Bronchial smooth muscle cell (primary cell): ENCODE results near the gene DLEC1. TPM values are rescaled to one million over a fixed set of nuclear protein-coding genes. Genes with fewer than 3 reads are reported as not detected.

Experiments used
- total RNA-seq: library from RNA; depleted of rRNA; stranded (reverse); fragments of >200 nt; gene quantifications from 2 replicates; pipeline ENCODE4 v1.2.1, GENCODE V29; 2014

The DLEC1 gene, protein sequence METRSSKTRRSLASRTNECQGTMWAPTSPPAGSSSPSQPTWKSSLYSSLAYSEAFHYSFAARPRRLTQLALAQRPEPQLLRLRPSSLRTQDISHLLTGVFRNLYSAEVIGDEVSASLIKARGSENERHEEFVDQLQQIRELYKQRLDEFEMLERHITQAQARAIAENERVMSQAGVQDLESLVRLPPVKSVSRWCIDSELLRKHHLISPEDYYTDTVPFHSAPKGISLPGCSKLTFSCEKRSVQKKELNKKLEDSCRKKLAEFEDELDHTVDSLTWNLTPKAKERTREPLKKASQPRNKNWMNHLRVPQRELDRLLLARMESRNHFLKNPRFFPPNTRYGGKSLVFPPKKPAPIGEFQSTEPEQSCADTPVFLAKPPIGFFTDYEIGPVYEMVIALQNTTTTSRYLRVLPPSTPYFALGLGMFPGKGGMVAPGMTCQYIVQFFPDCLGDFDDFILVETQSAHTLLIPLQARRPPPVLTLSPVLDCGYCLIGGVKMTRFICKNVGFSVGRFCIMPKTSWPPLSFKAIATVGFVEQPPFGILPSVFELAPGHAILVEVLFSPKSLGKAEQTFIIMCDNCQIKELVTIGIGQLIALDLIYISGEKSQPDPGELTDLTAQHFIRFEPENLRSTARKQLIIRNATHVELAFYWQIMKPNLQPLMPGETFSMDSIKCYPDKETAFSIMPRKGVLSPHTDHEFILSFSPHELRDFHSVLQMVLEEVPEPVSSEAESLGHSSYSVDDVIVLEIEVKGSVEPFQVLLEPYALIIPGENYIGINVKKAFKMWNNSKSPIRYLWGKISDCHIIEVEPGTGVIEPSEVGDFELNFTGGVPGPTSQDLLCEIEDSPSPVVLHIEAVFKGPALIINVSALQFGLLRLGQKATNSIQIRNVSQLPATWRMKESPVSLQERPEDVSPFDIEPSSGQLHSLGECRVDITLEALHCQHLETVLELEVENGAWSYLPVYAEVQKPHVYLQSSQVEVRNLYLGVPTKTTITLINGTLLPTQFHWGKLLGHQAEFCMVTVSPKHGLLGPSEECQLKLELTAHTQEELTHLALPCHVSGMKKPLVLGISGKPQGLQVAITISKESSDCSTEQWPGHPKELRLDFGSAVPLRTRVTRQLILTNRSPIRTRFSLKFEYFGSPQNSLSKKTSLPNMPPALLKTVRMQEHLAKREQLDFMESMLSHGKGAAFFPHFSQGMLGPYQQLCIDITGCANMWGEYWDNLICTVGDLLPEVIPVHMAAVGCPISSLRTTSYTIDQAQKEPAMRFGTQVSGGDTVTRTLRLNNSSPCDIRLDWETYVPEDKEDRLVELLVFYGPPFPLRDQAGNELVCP (N-terminal part only)
- 0.09 and 0.16 TPM in 2 replicates for total RNA-seq

GRCh38 chr3:38039101-38039898 lies at the start of gene DLEC1:
Gene DLEC1, plus strand, starts transcription at chr3:38039208. Its CDS starts 18 bp downstream, at chr3:38039226.

GRCh38 chr3:37990527-37990926 lies 48.5 kb upstream of the DLEC1 start, which contains the start of gene VILL:
Gene VILL, plus strand, starts transcription at chr3:37990786. Its CDS starts 2,887 bp downstream, at chr3:37993673.

GRCh38 chr3:38029400-38030125 lies 9.4 kb upstream of the DLEC1 start, which contains the start of gene PLCD1:
Gene PLCD1, minus strand, starts transcription at chr3:38029642. Its CDS starts 103 bp downstream, at chr3:38029539.

DNA sequence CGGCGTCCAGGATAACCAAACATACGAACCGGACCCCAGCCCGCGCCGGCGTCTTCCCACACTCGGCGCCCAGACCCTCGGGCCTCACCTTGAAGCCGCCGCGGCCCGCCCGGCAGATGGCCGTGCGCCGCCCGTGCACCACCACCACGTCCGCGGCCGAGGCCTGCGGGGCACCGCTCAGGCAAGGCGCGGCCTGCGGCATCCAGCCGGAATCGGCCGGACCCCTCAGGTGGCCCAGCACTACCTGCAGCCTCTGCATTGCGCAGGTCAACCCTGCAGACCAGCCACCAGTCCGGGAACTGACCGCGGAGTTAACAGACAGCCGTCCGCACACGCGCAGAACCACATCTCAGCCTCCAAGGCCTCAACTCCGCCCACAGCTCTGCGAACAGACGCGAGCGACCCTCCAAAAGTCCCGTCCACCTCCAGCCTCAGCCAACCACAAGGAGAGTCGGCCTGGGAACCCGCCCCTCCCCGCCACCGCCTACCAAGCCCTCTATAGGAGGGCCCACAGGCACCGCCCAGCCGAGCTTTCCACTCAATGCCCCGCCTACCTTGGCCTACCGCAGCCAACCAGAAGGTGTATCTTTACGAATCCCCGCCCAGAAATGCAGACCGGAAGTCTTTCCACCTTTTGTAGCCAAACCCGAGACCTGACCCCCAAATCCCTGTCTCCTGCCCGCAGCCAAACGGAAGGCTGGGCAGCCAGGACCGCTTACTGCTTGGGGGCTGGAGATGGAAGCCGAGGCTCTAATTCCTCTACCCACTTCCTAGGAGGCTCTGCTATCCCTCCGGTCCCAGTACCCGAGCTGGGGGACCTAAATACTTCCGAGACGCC lies 98.0 kb downstream of the DLEC1 start, which contains the start of gene ACAA1:
Gene ACAA1 (minus strand): TSS at position 351 of the 838 bp plus-strand sequence. CDS start 92 bp downstream, at position 259.

DNA sequence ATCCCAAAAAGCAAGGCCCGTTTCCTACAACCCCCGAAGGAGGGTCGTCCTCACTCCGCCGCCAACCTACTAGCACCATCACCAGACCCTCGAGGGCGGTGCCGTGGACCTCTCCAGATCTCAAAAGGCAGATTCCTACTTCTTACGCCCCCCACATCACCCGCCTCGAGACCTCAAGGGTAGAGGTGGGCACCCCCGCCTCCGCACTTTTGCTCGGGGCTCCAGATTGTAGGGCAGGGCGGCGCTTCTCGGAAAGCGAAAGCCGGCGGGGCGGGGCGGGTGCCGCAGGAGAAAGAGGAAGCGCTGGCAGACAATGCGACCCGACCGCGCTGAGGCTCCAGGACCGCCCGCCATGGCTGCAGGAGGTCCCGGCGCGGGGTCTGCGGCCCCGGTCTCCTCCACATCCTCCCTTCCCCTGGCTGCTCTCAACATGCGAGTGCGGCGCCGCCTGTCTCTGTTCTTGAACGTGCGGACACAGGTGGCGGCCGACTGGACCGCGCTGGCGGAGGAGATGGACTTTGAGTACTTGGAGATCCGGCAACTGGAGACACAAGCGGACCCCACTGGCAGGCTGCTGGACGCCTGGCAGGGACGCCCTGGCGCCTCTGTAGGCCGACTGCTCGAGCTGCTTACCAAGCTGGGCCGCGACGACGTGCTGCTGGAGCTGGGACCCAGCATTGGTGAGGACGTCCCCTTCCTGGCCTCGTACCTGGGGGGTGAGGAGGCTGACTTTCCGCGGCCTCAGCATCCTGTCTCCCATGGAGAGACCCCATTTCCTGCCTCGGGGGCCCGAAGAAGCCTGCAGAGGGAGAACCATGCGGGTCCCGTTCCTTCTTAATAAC lies 99.6 kb downstream of the DLEC1 start, which contains the start of gene MYD88:
Gene MYD88 (plus strand): TSS at position 313 of the 842 bp plus-strand sequence. CDS start 40 bp downstream, at position 353.

DNA sequence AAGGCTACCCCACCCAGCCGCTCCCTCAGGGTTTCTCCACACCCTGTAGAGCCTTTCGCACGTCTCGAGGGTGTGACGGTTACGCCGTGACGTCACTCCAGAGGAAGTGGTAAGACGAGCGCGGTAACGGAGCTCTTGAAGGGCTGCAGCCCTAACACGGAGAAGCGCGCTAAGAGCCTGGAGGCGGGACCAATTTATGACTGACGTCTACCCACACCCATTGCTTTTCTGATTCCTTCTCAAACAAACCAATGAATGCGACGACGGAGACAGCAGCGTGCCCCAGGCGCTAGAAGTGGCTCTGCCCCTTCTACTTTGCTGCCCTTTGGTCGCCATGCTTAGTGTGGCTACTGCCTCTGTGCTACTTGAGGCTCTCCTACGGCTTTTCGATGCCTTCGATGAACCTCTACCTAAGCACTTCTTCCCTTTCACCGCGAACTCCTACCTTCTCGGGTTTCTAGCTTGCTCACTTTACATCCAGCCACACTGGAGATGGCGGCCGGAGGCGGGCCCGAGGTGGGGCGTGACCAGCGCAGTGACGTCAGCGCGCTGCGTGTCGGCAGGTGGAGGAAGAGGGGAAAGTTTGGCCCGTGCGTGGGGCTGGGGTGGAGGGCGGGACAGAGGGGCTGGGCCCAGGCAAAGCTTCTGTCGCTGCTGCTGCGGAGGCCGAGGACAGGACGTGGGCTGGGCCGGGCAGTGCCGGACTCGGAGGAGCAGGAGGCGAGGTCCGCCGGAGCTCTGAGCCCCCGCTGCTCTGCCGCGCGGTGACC lies 126.1 kb downstream of the DLEC1 start, which contains the start of gene OXSR1:
Gene OXSR1 (plus strand): TSS at position 586 of the 770 bp plus-strand sequence. CDS start 340 bp downstream, outside the sequence.

Other genes with a start within 250 kb of the DLEC1 start
- gene CTDSPL, start 177.3 kb upstream of the DLEC1 start, total RNA-seq, result 21.0 and 24.4 TPM in 2 replicates
- gene VILL, start 48.4 kb upstream of the DLEC1 start, total RNA-seq, result 8.7 and 12.0 TPM in 2 replicates
- gene PLCD1, start 9.6 kb upstream of the DLEC1 start, total RNA-seq, result 31.8 and 38.0 TPM in 2 replicates
- gene ACAA1, start 97.9 kb downstream of the DLEC1 start, total RNA-seq, result 54.1 and 66.0 TPM in 2 replicates
- gene MYD88, start 99.5 kb downstream of the DLEC1 start, total RNA-seq, result 7.5 and 8.8 TPM in 2 replicates
- gene OXSR1, start 126.3 kb downstream of the DLEC1 start, total RNA-seq, result 13.1 and 18.4 TPM in 2 replicates
- under 0.01 and 0.09 TPM in 2 replicates for gene SLC22A13, start 226.6 kb downstream of the DLEC1 start, total RNA-seq
- under 0.01 and 0.17 TPM in 2 replicates for gene SLC22A14, start 243.1 kb downstream of the DLEC1 start, total RNA-seq